ENCODE data around the gene DIDO1. TPM values are rescaled to one million over a fixed set of nuclear protein-coding genes. Genes with fewer than 3 reads are reported as not detected.

DIDO1 gene
- total RNA-seq, 4 donors from 2014 or later, result 49.5 to 75.8 (median 66.5) TPM

DNA sequence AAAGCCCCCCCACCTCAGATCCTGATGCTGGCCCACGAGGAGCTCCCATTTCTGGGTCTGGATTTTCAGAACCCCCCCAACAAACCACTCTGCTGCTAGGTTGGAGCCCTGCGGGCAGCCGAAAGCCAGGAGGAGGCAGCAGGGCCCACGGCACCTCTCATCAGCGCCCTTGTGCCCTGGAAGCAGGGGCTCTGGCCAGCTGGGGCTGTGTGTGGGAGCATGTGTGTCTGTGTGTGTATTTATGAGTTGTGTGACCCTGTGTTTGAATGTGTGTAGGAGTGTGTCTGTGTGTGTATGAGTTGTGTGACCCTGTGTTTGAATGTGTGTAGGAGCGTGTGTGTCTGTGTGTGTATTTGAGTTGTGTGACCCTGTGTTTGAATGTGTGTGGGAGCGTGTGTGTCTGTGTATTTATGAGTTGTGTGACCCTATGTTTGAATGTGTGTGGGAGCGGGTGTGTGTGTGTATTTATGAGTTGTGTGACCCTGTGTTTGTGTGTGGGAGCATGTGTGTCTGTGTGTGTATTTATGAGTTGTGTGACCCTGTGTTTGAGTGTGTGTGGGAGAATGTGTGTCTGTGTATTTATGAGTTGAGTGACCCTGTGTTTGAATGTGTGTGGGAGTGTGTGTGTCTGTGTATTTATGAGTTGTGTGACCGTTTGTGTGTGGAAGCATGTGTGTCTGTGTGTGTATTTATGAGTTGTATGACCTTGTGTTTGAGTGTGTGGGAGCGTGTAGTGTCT is 45.1 kb upstream of the DIDO1 start:
- Histone ChIP-seq H3K9me3 (no peaks in the 10 kb centered on the region), H3K4me3 (no peak overlapping the region), H3K4me1 (peaks cover 0 to 15% (median 5%) of the 10 kb centered on the region in 3 donors), H3K27me3 (peaks cover 78% of the 10 kb centered on the region), H3K36me3 (no peaks in the 10 kb centered on the region), H3K27ac (no peak overlapping the region)
- 56 to 66% methylated on average over 2 to 4 of the region's 10 CpGs for WGBS, 2 donors (ENCODE audit: low coverage in 1 of 2)
- ATAC-seq, result no peak
- TF ChIP-seq, protein P1, sequence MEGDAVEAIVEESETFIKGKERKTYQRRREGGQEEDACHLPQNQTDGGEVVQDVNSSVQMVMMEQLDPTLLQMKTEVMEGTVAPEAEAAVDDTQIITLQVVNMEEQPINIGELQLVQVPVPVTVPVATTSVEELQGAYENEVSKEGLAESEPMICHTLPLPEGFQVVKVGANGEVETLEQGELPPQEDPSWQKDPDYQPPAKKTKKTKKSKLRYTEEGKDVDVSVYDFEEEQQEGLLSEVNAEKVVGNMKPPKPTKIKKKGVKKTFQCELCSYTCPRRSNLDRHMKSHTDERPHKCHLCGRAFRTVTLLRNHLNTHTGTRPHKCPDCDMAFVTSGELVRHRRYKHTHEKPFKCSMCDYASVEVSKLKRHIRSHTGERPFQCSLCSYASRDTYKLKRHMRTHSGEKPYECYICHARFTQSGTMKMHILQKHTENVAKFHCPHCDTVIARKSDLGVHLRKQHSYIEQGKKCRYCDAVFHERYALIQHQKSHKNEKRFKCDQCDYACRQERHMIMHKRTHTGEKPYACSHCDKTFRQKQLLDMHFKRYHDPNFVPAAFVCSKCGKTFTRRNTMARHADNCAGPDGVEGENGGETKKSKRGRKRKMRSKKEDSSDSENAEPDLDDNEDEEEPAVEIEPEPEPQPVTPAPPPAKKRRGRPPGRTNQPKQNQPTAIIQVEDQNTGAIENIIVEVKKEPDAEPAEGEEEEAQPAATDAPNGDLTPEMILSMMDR (IDR thresholded peaks at IDR 0.05), result no peak
- TF ChIP-seq POLR2AphosphoS5 (IDR thresholded peaks at IDR 0.05) (no peak), EP300 (IDR thresholded peaks at IDR 0.05) (no peak), POLR2A (IDR thresholded peaks at IDR 0.05) (no peak)

DNA sequence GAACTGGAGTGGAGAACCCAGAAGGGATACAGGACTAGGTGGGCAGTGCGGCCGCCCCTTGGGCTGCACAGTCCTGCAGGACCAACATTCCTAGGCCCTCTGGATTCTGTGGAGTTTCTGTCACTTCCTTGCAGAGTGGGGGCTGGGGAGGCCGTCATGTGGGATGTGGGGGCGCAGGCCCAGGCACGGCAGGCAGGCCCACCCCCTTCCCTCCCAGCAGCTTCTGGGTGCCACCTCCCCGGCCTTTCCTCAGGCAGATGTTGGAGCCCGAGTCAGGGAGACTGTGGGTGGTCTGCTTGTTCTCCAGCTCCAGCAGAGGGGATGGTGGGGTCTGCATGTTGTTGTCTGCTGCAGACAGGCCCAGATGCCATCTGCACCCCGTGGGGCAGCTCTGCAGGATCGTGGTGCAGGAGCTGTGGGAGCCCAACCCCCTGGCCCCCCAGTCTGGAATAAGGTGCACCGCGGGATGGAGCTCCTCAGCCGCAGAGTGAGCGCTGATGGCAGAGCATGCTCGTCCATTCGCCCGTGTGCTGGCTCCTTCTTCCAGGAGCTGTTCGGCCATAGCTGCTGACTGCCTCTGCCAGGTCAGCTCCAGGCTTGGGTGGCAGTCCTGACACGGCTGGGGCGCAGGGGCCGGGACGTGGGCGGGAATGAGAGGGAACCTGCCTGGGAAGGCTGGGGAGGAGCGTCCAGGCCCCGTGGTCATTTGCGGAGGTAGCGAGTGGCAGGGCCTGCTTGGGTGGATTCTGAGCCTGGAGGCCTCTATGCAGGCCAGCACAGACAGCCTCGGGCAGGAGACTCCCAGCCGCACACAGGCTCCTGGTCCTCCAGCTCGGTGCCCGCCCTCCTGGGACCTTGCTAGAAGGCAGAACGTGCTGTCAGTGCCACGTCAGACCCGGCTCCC is 44.3 kb upstream of the DIDO1 start:
- Histone ChIP-seq H3K27me3 (peaks cover 70% of the 10 kb centered on the region), H3K9me3 (no peaks in the 10 kb centered on the region), H3K4me1 (peaks cover 0 to 15% (median 5%) of the 10 kb centered on the region in 3 donors), H3K36me3 (peaks cover 0 to under 1% of the 10 kb centered on the region in 2 donors), H3K27ac (no peak overlapping the region), H3K4me3 (no peak overlapping the region)
- ATAC-seq, result no peak
- 0% methylated on average over 2 of the region's 33 CpGs; no CpG with 5 or more reads in 1 of the 2 donors for whole genome bisulfite sequencing, 2 donors (ENCODE audit: low coverage in 1 of 2)
- no peak for TF ChIP-seq EP300 (IDR thresholded peaks at IDR 0.05)
- no peak for TF ChIP-seq POLR2AphosphoS5 (IDR thresholded peaks at IDR 0.05)
- TF ChIP-seq, protein P1 (IDR thresholded peaks at IDR 0.05), result no peak
- no peak for TF ChIP-seq POLR2A (IDR thresholded peaks at IDR 0.05)

DNA sequence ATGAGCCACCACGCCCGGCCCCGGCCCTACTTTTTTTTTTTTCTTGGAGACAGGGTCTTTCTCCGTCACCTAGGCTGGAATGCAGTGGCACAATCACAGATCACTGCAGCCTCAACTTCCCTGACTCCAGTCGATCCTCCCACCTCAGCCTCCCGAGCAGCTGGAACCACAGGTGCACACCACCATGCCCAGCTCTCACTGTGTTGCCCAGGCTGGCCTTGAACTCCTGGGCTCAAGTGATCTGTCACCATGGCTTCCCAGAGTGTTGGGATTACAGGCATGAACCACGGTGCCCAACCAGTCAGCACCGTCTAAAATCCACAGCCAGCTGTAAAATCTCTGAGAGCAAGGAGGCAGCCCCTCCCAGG is 43.6 kb upstream of the DIDO1 start:
- ATAC-seq, result no peak
- no peak overlapping the region for H3K4me3 ChIP-seq
- H3K36me3 ChIP-seq, result peaks cover 0 to 7% of the 10 kb centered on the region in 2 donors
- H3K27me3 ChIP-seq, result peaks cover 64% of the 10 kb centered on the region
- no peaks in the 10 kb centered on the region for H3K9me3 ChIP-seq
- no peak overlapping the region for H3K27ac ChIP-seq
- peaks cover 0 to 15% (median 5%) of the 10 kb centered on the region in 3 donors for H3K4me1 ChIP-seq
- 80 to 93% methylated on average over 1 to 6 of the region's 8 CpGs for WGBS, 2 donors (ENCODE audit: low coverage in 1 of 2)
- TF ChIP-seq EP300 (IDR thresholded peaks at IDR 0.05), result no peak
- no peak for TF ChIP-seq POLR2AphosphoS5 (IDR thresholded peaks at IDR 0.05)
- no peak for TF ChIP-seq POLR2A (IDR thresholded peaks at IDR 0.05)
- TF ChIP-seq, protein P1 (IDR thresholded peaks at IDR 0.05), result no peak

DNA sequence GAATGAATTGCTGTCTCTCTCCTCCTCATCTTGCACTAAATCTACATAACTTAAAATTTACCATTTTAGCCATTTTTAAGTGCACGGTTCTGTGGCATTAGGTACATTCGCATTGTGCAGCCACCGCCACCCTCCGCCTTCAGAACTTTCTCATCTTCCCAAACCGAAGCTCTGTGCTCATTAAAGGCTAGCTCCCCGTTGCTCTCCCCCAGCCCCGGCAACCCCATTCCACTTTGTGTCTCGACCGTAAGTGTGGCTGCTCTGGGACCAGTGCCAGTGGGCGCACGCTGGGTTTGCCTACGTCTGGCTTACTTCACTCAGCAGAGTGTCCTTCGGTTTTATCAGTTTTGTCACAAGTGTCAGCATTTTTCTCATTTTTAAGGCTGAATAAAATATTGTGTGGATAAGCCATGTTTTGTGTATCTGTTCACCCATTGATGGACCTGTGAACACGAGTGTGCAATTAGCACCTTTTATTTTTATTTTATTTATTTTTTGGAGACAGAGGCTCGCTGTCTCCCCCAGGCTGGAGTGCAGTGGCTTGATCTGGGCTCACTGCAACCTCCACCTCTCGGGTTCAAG is 43.0 kb upstream of the DIDO1 start:
- Histone ChIP-seq H3K9me3 (no peaks in the 10 kb centered on the region), H3K4me3 (no peak overlapping the region), H3K4me1 (peaks cover 0 to 15% (median 5%) of the 10 kb centered on the region in 3 donors), H3K27me3 (peaks cover 57% of the 10 kb centered on the region), H3K27ac (no peak overlapping the region), H3K36me3 (peaks cover 0 to 14% of the 10 kb centered on the region in 2 donors)
- WGBS, 2 donors (ENCODE audit: low coverage in 1 of 2), result 38 to 49% methylated on average over 15 to 16 of the region's 16 CpGs
- no peak for ATAC-seq
- no peak for TF ChIP-seq EP300 (IDR thresholded peaks at IDR 0.05)
- no peak for TF ChIP-seq POLR2AphosphoS5 (IDR thresholded peaks at IDR 0.05)
- TF ChIP-seq POLR2A (IDR thresholded peaks at IDR 0.05), result no peak
- TF ChIP-seq, protein P1 (IDR thresholded peaks at IDR 0.05), result no peak
